Esophagus squamous epithelium (tissue), 5 donors: ENCODE data around the gene NUPR2. TPM values are rescaled to one million over a fixed set of nuclear protein-coding genes. Genes with fewer than 3 reads are reported as not detected.
"Not testable (repeated sequence)": the region's sequence is repeated elsewhere in the genome, so short reads cannot be mapped to it uniquely, and the experiment has no call there.

Experiments used
- DNase-seq: peaks from one replicate; lab custom pipeline; 2025; lab: John Stamatoyannopoulos, UW
- H3K27ac ChIP-seq, 4 donors: fragments of 200-600 bp; sonication (generic); one replicate each; pipeline ENCODE4 v1.5.1; 2016 to 2019; ENCODE audit warnings: mild to moderate bottlenecking in 1 of 4
- H3K27me3 ChIP-seq, 4 donors: fragments of 200-600 bp; sonication (generic); 1 replicate in 3 of 4; 2 replicates in 1 of 4; pipeline versions ENCODE4 v1.5.1 to v1.6.0; 2017 to 2021; ENCODE audit warnings: antibody characterized with exemption in 1 of 4
- H3K36me3 ChIP-seq, 3 donors: fragments of 200-600 bp; sonication (generic); one replicate each; pipeline ENCODE4 v1.5.1; 2016 to 2019
- H3K4me1 ChIP-seq, 3 donors: fragments of 200-600 bp; sonication (generic); one replicate each; pipeline ENCODE4 v1.5.1; 2017 to 2019
- H3K4me3 ChIP-seq, 4 donors: fragments of 200-600 bp; sonication (generic); 1 replicate in 3 of 4; 2 replicates in 1 of 4; pipeline ENCODE4 v1.5.1; 2016 to 2019; ENCODE audit warnings: mild to moderate bottlenecking in 2 of 4, moderate library complexity in 1 of 4
- H3K9me3 ChIP-seq, 3 donors: fragments of 200-600 bp; sonication (generic); one replicate each; pipeline ENCODE4 v1.5.1; 2016 to 2019
- POLR2A ChIP-seq, 4 donors: fragments of 450-650 bp; IDR thresholded peaks; one replicate each; pipeline ENCODE4 v1.6.1; 2017; ENCODE audit warnings: antibody characterized with exemption in 4 of 4, mild to moderate bottlenecking in 4 of 4, moderate library complexity in 3 of 4
- WGBS, 2 donors: methylation state at CpG; one replicate each; pipeline ENCODE4 v1.1.5; 2018; 5-methylcytosine and 5-hydroxymethylcytosine counted together
- intact Hi-C: fragments of 100-400 bp; cut with DNase I; formaldehyde crosslinking; loops from one replicate; pipeline ENCODE4 v1.15.0; 2022
- total RNA-seq, 4 donors: library from RNA; depleted of rRNA; stranded (reverse); fragments of >200 nt; gene quantifications; one replicate each; pipeline ENCODE4 v1.1.0, GENCODE V29; 2016
- TF ChIP-seq, protein P1 (sequence below), 6 experiments: fragments of 450-650 bp in 4 of 6; fragments of 200-600 bp in 2 of 6; sonication (generic) in 2 of 6; IDR thresholded peaks; one replicate each; pipeline ENCODE4 v1.5.1; 2016 to 2019; ENCODE audit warnings: antibody characterized with exemption in 6 of 6, mild to moderate bottlenecking in 4 of 6, moderate library complexity in 4 of 6
- donor health status: DM: yes; HTN: yes; CAD: no.

Gene NUPR2, protein sequence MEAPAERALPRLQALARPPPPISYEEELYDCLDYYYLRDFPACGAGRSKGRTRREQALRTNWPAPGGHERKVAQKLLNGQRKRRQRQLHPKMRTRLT
- not detected for total RNA-seq

DNA sequence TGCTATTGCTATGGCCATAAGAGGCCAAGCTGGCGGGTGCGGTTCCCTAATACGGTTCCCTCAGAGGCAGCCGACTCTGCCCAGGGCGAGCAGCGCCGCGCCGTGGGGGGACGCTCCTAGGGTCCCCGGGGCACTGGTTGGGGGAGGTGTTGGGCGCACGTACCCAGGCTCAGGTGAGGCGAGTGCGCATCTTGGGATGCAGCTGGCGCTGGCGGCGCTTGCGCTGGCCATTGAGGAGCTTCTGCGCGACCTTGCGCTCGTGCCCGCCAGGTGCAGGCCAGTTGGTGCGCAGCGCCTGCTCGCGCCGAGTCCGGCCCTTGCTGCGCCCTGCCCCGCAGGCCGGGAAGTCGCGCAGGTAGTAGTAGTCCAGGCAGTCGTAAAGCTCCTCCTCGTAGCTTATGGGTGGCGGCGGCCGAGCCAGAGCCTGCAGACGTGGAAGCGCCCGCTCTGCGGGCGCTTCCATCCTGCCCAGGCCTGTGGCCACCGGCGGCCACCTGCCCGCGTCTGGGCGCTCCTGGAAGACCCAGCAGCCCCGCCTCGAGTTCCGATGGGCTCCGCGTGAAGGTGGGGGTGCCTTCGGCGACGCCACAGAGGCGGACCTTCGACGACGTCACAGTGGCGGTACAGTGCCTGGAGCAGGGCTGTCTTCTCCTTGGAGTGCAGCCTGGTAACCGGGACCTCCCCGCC, at the start of gene NUPR2:
Gene NUPR2 (minus strand): TSS at position 566 of the 687 bp plus-strand sequence. CDS start 103 bp downstream, at position 463.
- Histone ChIP-seq H3K4me3 (peak within 1 kb of the TSS; percentile 26 to 52 (median 36)), H3K27me3 (peaks cover 0 to 29% (median 3%) of the 10 kb centered on the region in 4 donors), H3K9me3 (no peaks in the 10 kb centered on the region), H3K4me1 (peaks cover 0 to 10% (median 3%) of the 10 kb centered on the region in 3 donors), H3K27ac (peak within 1 kb of the TSS in 1 of 4 donors; percentile 34), H3K36me3 (no peaks in the 10 kb centered on the region)
- intact Hi-C loops: no loop called here
- no peak for DNase-seq
- 17 to 20% methylated on average over 4 to 15 of the region's 65 CpGs for WGBS, 2 donors
- TF ChIP-seq, protein P1, sequence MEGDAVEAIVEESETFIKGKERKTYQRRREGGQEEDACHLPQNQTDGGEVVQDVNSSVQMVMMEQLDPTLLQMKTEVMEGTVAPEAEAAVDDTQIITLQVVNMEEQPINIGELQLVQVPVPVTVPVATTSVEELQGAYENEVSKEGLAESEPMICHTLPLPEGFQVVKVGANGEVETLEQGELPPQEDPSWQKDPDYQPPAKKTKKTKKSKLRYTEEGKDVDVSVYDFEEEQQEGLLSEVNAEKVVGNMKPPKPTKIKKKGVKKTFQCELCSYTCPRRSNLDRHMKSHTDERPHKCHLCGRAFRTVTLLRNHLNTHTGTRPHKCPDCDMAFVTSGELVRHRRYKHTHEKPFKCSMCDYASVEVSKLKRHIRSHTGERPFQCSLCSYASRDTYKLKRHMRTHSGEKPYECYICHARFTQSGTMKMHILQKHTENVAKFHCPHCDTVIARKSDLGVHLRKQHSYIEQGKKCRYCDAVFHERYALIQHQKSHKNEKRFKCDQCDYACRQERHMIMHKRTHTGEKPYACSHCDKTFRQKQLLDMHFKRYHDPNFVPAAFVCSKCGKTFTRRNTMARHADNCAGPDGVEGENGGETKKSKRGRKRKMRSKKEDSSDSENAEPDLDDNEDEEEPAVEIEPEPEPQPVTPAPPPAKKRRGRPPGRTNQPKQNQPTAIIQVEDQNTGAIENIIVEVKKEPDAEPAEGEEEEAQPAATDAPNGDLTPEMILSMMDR (IDR thresholded peaks at IDR 0.05): no peak
- TF ChIP-seq POLR2A (IDR thresholded peaks at IDR 0.05): no peak

DNA sequence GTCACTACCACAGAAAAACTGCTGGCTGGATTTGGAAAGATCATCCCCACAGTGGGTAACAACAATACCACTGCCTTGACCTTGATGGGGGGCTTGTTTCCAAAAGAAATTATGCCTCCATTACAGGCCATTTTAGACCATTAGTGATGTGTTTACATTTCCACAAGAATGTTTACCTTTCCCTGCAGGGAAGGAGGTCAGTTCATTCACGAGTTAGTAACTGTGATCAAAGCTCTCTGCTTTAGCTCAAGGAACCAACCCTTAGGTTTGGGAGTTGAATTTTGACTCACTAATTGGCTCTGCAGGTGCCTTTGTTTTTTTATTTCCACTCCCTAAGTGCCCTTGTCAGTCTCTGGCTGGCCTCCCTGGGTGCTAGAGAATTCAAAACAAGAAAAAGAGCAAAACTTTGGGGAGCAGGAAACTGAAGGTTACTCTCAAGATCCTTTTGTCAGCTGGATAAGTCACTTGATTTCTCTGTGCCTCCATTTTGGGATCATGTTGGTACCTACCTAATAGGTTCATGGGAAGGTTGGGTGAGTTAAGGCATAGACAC, 41.1 kb upstream of the NUPR2 start:
- intact Hi-C loops: no loop called here
- Histone ChIP-seq H3K27me3 (no peaks in the 10 kb centered on the region), H3K4me3 (no peak overlapping the region), H3K36me3 (no peaks in the 10 kb centered on the region), H3K4me1 (no peaks in the 10 kb centered on the region), H3K27ac (no peak overlapping the region), H3K9me3 (peaks cover 0 to 19% (median 9%) of the 10 kb centered on the region in 3 donors)
- no peak for TF ChIP-seq POLR2A (IDR thresholded peaks at IDR 0.05)
- TF ChIP-seq, protein P1 (IDR thresholded peaks at IDR 0.05): no peak
- DNase-seq: no peak
- WGBS, 2 donors: 0% methylated on average over 1 of the region's 1 CpG

DNA sequence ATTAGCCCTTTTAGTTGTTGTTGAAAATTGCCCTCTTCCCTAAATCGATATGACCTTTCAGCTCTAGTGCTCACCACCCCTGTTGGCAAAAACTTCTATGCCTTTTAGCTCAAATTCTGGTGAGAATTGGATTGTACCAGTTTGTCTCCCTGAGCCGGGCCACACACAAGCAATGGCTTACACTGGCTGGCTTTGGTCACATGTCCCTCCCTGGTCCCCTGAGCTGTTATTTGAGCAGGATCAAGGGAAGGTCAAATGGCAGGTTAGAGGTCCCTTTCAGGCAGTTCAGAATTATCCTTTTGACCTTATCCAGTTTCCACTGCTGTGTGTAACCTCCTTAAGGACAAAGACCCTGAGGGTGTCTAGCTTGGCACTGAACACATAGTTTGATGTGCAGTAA, 14.8 kb upstream of the NUPR2 start:
- intact Hi-C loops, H3K9me3 ChIP-seq, H3K4me1 ChIP-seq, H3K36me3 ChIP-seq, DNase-seq, H3K27me3 ChIP-seq, H3K27ac ChIP-seq, H3K4me3 ChIP-seq: not testable (repeated sequence)
- WGBS, 2 donors: 55 to 58% methylated on average over 2 of the region's 2 CpGs

DNA sequence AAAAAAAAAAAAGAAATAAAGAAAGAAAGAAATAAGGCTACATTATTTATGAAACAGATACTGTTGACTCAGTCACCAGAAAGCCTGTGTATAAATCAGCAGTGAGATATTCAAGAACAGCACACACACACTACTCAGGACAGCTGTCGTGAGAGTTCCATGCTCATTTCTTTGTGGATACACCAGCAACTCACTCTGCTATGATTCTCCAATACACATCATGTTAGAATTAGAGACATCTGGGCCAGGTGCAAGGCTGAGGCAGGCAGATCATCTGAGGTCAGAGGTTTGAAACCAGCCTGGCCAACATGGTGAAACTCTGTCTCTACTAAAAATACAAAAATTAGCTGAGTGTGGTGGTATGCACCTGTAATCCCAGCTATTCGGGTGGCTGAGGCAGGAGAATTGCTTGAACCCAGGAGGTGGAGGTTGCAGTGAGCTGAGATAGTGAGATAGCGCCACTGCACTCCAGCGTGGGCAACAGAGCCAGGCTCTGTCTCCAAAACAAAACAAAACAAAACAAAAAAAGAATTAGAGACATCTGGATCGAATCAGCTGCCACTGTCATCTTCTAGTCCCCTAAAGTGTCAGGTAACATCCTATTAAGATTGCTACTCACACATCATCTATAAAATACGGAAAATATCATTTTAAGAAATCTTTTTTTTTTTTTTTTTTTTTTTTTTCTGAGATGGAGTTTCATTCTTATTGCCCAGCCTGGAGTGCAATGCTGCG, 11.2 kb upstream of the NUPR2 start:
- intact Hi-C loops: no loop called here
- Histone ChIP-seq H3K9me3 (no peaks in the 10 kb centered on the region), H3K4me3 (no peak overlapping the region), H3K27me3 (no peaks in the 10 kb centered on the region), H3K4me1 (no peaks in the 10 kb centered on the region), H3K36me3 (no peaks in the 10 kb centered on the region), H3K27ac (no peak overlapping the region)
- no peak for DNase-seq
- TF ChIP-seq, protein P1 (IDR thresholded peaks at IDR 0.05): no peak
- no peak for TF ChIP-seq POLR2A (IDR thresholded peaks at IDR 0.05)
- 66 to 78% methylated on average over 7 of the region's 7 CpGs for WGBS, 2 donors

DNA sequence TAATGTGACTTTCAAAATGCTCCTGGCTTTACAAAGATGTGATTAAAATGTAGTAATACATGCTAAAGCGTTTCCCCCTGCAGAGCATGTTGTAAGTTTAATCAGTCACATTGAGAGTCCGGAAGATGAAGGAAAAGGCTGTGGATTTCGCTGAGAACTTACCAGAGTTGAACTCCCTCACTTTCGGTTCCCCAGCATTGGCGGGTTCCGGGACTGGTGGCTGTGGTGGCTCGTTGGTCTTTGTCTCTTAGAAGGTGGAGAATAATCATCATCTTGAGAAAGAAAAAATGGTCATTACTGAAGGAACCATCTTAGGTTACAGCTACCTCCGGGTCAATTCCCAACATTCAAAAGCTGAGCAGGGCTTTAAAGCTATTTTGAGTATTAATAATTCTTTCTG, 9.6 kb upstream of the NUPR2 start:
- no peak overlapping the region for H3K27ac ChIP-seq
- 62 to 67% methylated on average over 8 of the region's 8 CpGs for WGBS, 2 donors
- H3K9me3 ChIP-seq: no peaks in the 10 kb centered on the region
- H3K27me3 ChIP-seq: no peaks in the 10 kb centered on the region
- no peaks in the 10 kb centered on the region for H3K4me1 ChIP-seq
- no peak overlapping the region for H3K4me3 ChIP-seq
- TF ChIP-seq, protein P1 (IDR thresholded peaks at IDR 0.05): no peak
- no peak for TF ChIP-seq POLR2A (IDR thresholded peaks at IDR 0.05)
- DNase-seq: no peak
- no peaks in the 10 kb centered on the region for H3K36me3 ChIP-seq
- intact Hi-C loops: no loop called here
